ENCODE measurements around the gene ZNF491.

Gene ZNF491

GRCh38 chr19:11798391-11799330 is at the start of gene ZNF491:
TSS of gene ZNF491 (plus strand) at chr19:11798523. CDS start at chr19:11805954, 7,431 bp downstream.
- no peaks in the 10 kb centered on the region for H3K36me3 ChIP-seq (ENCODE audit: control insufficient read depth, insufficient read depth, low read length, severe bottlenecking)
- H3K4me1 ChIP-seq (ENCODE audit: control insufficient read depth, insufficient read depth, low read length) = no peaks in the 10 kb centered on the region
- DNase-seq (ENCODE audit: low read depth) = peak; percentile 96
- peaks cover 12% of the 10 kb centered on the region for H3K9me3 ChIP-seq (ENCODE audit: control insufficient read depth, low read length)
- peak within 1 kb of the TSS; percentile 84 for H3K9ac ChIP-seq (ENCODE audit: low read length)
- H3K4me3 ChIP-seq (ENCODE audit: low read length) = peak within 1 kb of the TSS; percentile 87
- no peaks in the 10 kb centered on the region for H3K27me3 ChIP-seq (replicated peaks; ENCODE audit: control insufficient read depth, insufficient read depth, low read length)

GRCh38 chr19:11749751-11750150 is 48.6 kb upstream of the ZNF491 start:
- Histone ChIP-seq H3K4me3 (ENCODE audit: low read length) (no peak overlapping the region), H3K9ac (ENCODE audit: low read length) (no peak overlapping the region), H3K9me3 (ENCODE audit: control insufficient read depth, low read length) (peaks cover 58% of the 10 kb centered on the region), H3K36me3 (ENCODE audit: control insufficient read depth, insufficient read depth, low read length, severe bottlenecking) (no peaks in the 10 kb centered on the region), H3K4me1 (ENCODE audit: control insufficient read depth, insufficient read depth, low read length) (no peaks in the 10 kb centered on the region), H3K27me3 (replicated peaks; ENCODE audit: control insufficient read depth, insufficient read depth, low read length) (no peaks in the 10 kb centered on the region)
- DNase-seq (ENCODE audit: low read depth) = no peak

- no peaks in the 10 kb centered on the region for H3K36me3 ChIP-seq (ENCODE audit: control insufficient read depth, insufficient read depth, low read length, severe bottlenecking)
- no peaks in the 10 kb centered on the region for H3K4me1 ChIP-seq (ENCODE audit: control insufficient read depth, insufficient read depth, low read length)
- no peak overlapping the region for H3K4me3 ChIP-seq (ENCODE audit: low read length)
- peaks cover 72% of the 10 kb centered on the region for H3K9me3 ChIP-seq (ENCODE audit: control insufficient read depth, low read length)
- no peak overlapping the region for H3K9ac ChIP-seq (ENCODE audit: low read length)
- no peak for DNase-seq (ENCODE audit: low read depth)
- no peaks in the 10 kb centered on the region for H3K27me3 ChIP-seq (replicated peaks; ENCODE audit: control insufficient read depth, insufficient read depth, low read length)
Measured at GRCh38 chr19:11752244-11752736, 46.0 kb upstream of the ZNF491 start.

GRCh38 chr19:11754663-11755062 is 43.7 kb upstream of the ZNF491 start:
- H3K27me3 ChIP-seq (replicated peaks; ENCODE audit: control insufficient read depth, insufficient read depth, low read length) = no peaks in the 10 kb centered on the region
- H3K4me1 ChIP-seq (ENCODE audit: control insufficient read depth, insufficient read depth, low read length) = no peaks in the 10 kb centered on the region
- no peaks in the 10 kb centered on the region for H3K36me3 ChIP-seq (ENCODE audit: control insufficient read depth, insufficient read depth, low read length, severe bottlenecking)
- H3K9me3 ChIP-seq (ENCODE audit: control insufficient read depth, low read length) = peaks cover 67% of the 10 kb centered on the region
- no peak overlapping the region for H3K4me3 ChIP-seq (ENCODE audit: low read length)
- no peak overlapping the region for H3K9ac ChIP-seq (ENCODE audit: low read length)
- DNase-seq (ENCODE audit: low read depth) = no peak

- no peak overlapping the region for H3K9ac ChIP-seq (ENCODE audit: low read length)
- no peaks in the 10 kb centered on the region for H3K36me3 ChIP-seq (ENCODE audit: control insufficient read depth, insufficient read depth, low read length, severe bottlenecking)
- no peaks in the 10 kb centered on the region for H3K27me3 ChIP-seq (replicated peaks; ENCODE audit: control insufficient read depth, insufficient read depth, low read length)
- no peak for DNase-seq (ENCODE audit: low read depth)
- peak overlapping the region; percentile 33 for H3K4me3 ChIP-seq (ENCODE audit: low read length)
- H3K4me1 ChIP-seq (ENCODE audit: control insufficient read depth, insufficient read depth, low read length) = no peaks in the 10 kb centered on the region
- H3K9me3 ChIP-seq (ENCODE audit: control insufficient read depth, low read length) = peaks cover 51% of the 10 kb centered on the region
Measured at GRCh38 chr19:11756965-11757364, 41.4 kb upstream of the ZNF491 start.

- Histone ChIP-seq H3K4me3 (ENCODE audit: low read length) (no peak overlapping the region), H3K9ac (ENCODE audit: low read length) (no peak overlapping the region), H3K4me1 (ENCODE audit: control insufficient read depth, insufficient read depth, low read length) (no peaks in the 10 kb centered on the region), H3K36me3 (ENCODE audit: control insufficient read depth, insufficient read depth, low read length, severe bottlenecking) (no peaks in the 10 kb centered on the region), H3K27me3 (replicated peaks; ENCODE audit: control insufficient read depth, insufficient read depth, low read length) (no peaks in the 10 kb centered on the region), H3K9me3 (ENCODE audit: control insufficient read depth, low read length) (peaks cover 44% of the 10 kb centered on the region)
- no peak for DNase-seq (ENCODE audit: low read depth)
Measured at GRCh38 chr19:11759805-11760204, 38.5 kb upstream of the ZNF491 start.

- Histone ChIP-seq H3K9ac (ENCODE audit: low read length) (no peak overlapping the region), H3K4me3 (ENCODE audit: low read length) (no peak overlapping the region), H3K27me3 (replicated peaks; ENCODE audit: control insufficient read depth, insufficient read depth, low read length) (no peaks in the 10 kb centered on the region), H3K9me3 (ENCODE audit: control insufficient read depth, low read length) (peaks cover 17% of the 10 kb centered on the region), H3K4me1 (ENCODE audit: control insufficient read depth, insufficient read depth, low read length) (peaks cover 5% of the 10 kb centered on the region), H3K36me3 (ENCODE audit: control insufficient read depth, insufficient read depth, low read length, severe bottlenecking) (no peaks in the 10 kb centered on the region)
- no peak for DNase-seq (ENCODE audit: low read depth)
Measured at GRCh38 chr19:11763117-11763516, 35.2 kb upstream of the ZNF491 start.

- DNase-seq (ENCODE audit: low read depth) = no peak
- peaks cover 10% of the 10 kb centered on the region for H3K4me1 ChIP-seq (ENCODE audit: control insufficient read depth, insufficient read depth, low read length)
- H3K27me3 ChIP-seq (replicated peaks; ENCODE audit: control insufficient read depth, insufficient read depth, low read length) = no peaks in the 10 kb centered on the region
- H3K4me3 ChIP-seq (ENCODE audit: low read length) = no peak overlapping the region
- H3K36me3 ChIP-seq (ENCODE audit: control insufficient read depth, insufficient read depth, low read length, severe bottlenecking) = no peaks in the 10 kb centered on the region
- peaks cover 17% of the 10 kb centered on the region for H3K9me3 ChIP-seq (ENCODE audit: control insufficient read depth, low read length)
- no peak overlapping the region for H3K9ac ChIP-seq (ENCODE audit: low read length)
Measured at GRCh38 chr19:11763611-11764010, 34.7 kb upstream of the ZNF491 start.

- peak within 1 kb of the TSS; percentile 92 for H3K9ac ChIP-seq (ENCODE audit: low read length)
- no peaks in the 10 kb centered on the region for H3K36me3 ChIP-seq (ENCODE audit: control insufficient read depth, insufficient read depth, low read length, severe bottlenecking)
- H3K4me3 ChIP-seq (ENCODE audit: low read length) = peak within 1 kb of the TSS; percentile 93
- peaks cover 10% of the 10 kb centered on the region for H3K4me1 ChIP-seq (ENCODE audit: control insufficient read depth, insufficient read depth, low read length)
- peaks cover 23% of the 10 kb centered on the region for H3K9me3 ChIP-seq (ENCODE audit: control insufficient read depth, low read length)
- DNase-seq (ENCODE audit: low read depth) = peak; percentile 98
- H3K27me3 ChIP-seq (replicated peaks; ENCODE audit: control insufficient read depth, insufficient read depth, low read length) = no peaks in the 10 kb centered on the region
Measured at GRCh38 chr19:11766597-11767591, 31.4 kb upstream of the ZNF491 start, which contains the start of gene ZNF441. TSS of gene ZNF441 (plus strand) at chr19:11767000. CDS start at chr19:11767194, 194 bp downstream.

GRCh38 chr19:11767633-11768133 is 30.6 kb upstream of the ZNF491 start:
- peak overlapping the region; percentile 92 for H3K9ac ChIP-seq (ENCODE audit: low read length)
- peak; percentile 68 for DNase-seq (ENCODE audit: low read depth)
- H3K9me3 ChIP-seq (ENCODE audit: control insufficient read depth, low read length) = peaks cover 29% of the 10 kb centered on the region
- H3K4me1 ChIP-seq (ENCODE audit: control insufficient read depth, insufficient read depth, low read length) = peaks cover 10% of the 10 kb centered on the region
- no peaks in the 10 kb centered on the region for H3K36me3 ChIP-seq (ENCODE audit: control insufficient read depth, insufficient read depth, low read length, severe bottlenecking)
- H3K27me3 ChIP-seq (replicated peaks; ENCODE audit: control insufficient read depth, insufficient read depth, low read length) = no peaks in the 10 kb centered on the region
- H3K4me3 ChIP-seq (ENCODE audit: low read length) = peak overlapping the region; percentile 93
